ENCODE data around the gene ARHGEF4. TPM values are rescaled to one million over a fixed set of nuclear protein-coding genes. Genes with fewer than 3 reads are reported as not detected.

The ARHGEF4 gene
- total RNA-seq, 2 donors from 2014 or later = 0.63 to 1.7 TPM

DNA sequence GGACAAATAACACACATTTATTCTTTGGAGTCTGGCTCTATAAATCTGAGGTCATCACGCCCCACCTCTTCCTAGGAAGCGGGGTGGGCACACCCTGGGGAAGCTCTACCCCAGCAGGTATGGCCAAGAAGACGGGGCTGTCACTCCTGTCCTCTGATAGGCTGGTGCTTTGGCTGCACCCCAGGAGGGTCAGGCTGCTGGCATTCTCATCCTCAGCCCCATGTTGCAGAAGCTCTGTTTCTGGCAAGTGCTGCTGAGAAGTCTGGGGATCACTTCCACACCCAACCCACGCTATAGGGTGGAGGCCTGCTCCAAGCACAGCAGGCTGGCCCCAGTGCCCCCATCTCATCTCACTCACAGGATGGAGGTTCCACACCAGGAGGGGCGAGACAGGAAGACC lies 17.6 kb downstream of the ARHGEF4 start:
- no peaks in the 10 kb centered on the region for H3K4me1 Mint-ChIP-seq (ENCODE audit: low read depth)
- no peak for DNase-seq
- H3K4me3 Mint-ChIP-seq = no peak overlapping the region
- peaks cover 0 to 1% of the 10 kb centered on the region in 2 donors for H3K9me3 Mint-ChIP-seq
- H3K27ac Mint-ChIP-seq = no peak overlapping the region
- ATAC-seq (replicated peaks in 1 of 2) = no peak
- H3K36me3 Mint-ChIP-seq (ENCODE audit: insufficient read depth in 2 of 2) = peaks cover 0 to 2% of the 10 kb centered on the region in 2 donors
- peaks cover 7% of the 10 kb centered on the region for H3K27me3 Mint-ChIP-seq (ENCODE audit: low read depth)

DNA sequence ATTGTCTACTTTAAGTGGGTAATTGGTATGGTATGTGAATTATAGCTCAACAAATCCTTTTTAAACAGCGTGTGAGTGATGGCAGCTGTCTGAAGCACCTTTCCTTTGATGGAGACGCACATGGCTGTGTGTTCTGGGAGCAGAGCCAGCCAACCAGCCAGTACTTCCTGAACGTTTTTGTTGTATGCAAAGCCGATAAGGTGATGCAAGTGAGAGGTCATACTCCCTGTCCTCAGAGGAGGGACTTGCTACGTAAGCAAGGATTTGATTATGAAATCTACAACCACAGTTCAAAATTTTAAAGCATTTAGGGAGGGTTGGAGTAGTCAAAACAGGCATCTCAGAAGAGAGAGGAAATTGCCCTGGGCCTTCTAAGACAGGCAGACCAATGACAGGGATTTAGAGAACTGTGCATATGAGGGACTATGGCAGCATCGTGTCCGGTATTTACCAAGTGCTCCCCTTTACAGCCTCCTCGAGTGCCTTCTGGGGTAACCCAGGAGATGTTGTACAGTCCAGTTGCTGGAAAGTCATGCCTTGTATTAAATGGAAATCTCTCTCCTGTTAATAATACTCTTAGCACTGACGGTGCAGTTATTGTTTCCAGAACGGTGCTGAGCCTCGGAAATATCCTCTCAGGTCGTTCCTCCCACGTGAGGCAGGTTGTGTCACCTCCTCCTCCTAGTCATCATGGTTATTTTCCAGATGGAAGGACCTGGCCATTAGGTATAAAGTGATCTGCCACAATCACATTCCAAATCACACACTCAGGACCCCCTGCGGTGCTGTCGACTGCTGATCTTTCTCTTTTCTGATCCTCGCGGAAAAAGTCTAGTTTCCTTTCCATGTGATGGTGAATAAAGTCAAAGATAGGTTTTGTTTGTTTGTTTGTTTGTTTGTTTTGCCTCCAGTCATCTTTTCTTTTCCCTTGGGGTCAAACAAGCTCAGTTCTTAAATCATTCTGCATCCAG lies 28.4 kb downstream of the ARHGEF4 start:
- H3K27ac Mint-ChIP-seq = no peak overlapping the region
- H3K4me1 Mint-ChIP-seq (ENCODE audit: low read depth) = no peaks in the 10 kb centered on the region
- H3K4me3 Mint-ChIP-seq = no peak overlapping the region
- H3K9me3 Mint-ChIP-seq = no peaks in the 10 kb centered on the region
- H3K27me3 Mint-ChIP-seq (ENCODE audit: low read depth) = peaks cover 5% of the 10 kb centered on the region
- ATAC-seq (replicated peaks in 1 of 2) (peak; percentile 38 to 49), DNase-seq (no peak)
- H3K36me3 Mint-ChIP-seq (ENCODE audit: insufficient read depth in 2 of 2) = no peaks in the 10 kb centered on the region

DNA sequence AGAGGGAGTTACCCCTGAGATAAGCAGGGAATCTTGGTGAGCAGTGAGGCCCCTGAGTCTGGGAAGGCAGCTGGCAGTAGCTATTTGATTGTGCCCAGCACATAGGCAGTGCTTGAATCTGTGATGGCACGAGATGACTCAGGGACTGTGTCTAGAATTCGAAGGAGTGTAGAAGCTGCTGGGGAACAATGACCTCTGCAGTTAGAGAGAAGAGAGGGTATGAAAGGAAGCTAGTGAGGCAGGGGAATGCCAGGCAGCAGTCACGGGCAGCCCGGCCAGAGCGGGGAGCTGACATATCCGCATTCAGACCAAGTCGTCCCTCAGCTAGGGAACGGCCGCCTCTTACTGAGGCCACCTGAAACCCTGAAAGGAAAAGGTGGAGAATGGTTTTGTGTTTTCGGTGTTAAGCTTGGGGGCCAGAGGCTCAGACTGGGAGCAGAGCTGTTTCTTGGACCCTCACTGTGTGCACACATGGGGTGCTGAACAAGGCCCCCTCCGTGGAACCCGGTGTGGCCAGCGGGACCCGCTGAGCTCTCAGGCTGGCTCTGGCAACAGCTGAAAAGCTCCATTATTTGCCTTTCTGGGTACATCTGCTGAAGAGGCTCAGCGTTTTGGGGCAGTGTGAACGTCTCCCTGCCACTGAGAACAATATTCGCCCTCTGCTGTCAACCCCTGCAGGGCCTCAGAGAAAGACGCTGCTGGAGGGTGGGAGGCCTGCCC lies 32.9 kb downstream of the ARHGEF4 start:
- ATAC-seq (replicated peaks in 1 of 2) (no peak), DNase-seq (no peak)
- Mint-ChIP-seq H3K9me3 (no peaks in the 10 kb centered on the region), H3K36me3 (ENCODE audit: insufficient read depth in 2 of 2) (no peaks in the 10 kb centered on the region), H3K27me3 (ENCODE audit: low read depth) (peaks cover 8% of the 10 kb centered on the region), H3K27ac (no peak overlapping the region), H3K4me1 (ENCODE audit: low read depth) (peaks cover 8% of the 10 kb centered on the region), H3K4me3 (no peak overlapping the region)

DNA sequence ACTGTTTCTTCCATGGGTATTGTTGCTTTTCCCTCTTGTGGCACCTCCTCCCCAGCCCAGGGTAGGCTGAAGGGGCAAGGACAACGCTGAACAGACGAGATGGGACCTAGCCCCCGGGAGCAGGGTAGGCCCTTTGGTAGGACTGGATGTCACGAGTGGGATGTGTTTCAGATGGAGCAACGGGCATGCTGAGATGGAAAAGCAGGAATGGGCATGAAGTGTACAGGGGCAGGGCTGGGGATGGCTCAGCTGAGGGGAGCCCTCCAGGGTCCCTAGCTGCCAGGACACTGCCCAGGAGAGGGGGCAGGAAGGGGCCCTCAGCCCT lies 33.4 kb downstream of the ARHGEF4 start:
- no peak overlapping the region for H3K27ac Mint-ChIP-seq
- H3K36me3 Mint-ChIP-seq (ENCODE audit: insufficient read depth in 2 of 2) = no peaks in the 10 kb centered on the region
- H3K27me3 Mint-ChIP-seq (ENCODE audit: low read depth) = peaks cover 13% of the 10 kb centered on the region
- DNase-seq (no peak), ATAC-seq (replicated peaks in 1 of 2) (no peak)
- peaks cover 8% of the 10 kb centered on the region for H3K4me1 Mint-ChIP-seq (ENCODE audit: low read depth)
- no peaks in the 10 kb centered on the region for H3K9me3 Mint-ChIP-seq
- H3K4me3 Mint-ChIP-seq = no peak overlapping the region

DNA sequence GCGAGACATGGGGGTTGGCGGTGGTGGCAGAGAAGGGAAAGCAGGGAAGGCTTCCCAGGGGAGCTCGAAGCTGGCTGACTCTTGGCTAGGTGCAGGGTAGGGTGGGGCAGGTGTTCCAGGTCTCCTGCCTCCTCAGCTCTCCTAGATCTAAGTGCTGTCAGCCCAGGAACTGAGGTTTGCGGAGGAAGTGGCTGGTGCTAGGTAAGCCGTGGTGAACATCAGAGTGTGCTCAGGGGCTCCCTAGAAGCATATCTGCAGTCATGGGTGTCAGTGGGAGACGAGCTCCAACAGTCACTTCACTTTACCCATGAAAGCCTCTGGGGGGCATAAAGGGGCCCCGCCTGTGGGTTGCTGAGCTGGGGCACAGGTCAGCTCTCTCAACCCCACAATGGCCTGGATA lies 34.1 kb downstream of the ARHGEF4 start:
- no peak for DNase-seq
- no peak for ATAC-seq (replicated peaks in 1 of 2)
- H3K9me3 Mint-ChIP-seq = no peaks in the 10 kb centered on the region
- no peak overlapping the region for H3K27ac Mint-ChIP-seq
- no peaks in the 10 kb centered on the region for H3K36me3 Mint-ChIP-seq (ENCODE audit: insufficient read depth in 2 of 2)
- no peak overlapping the region for H3K4me3 Mint-ChIP-seq
- H3K4me1 Mint-ChIP-seq (ENCODE audit: low read depth) = peaks cover 8% of the 10 kb centered on the region
- peaks cover 14% of the 10 kb centered on the region for H3K27me3 Mint-ChIP-seq (ENCODE audit: low read depth)

DNA sequence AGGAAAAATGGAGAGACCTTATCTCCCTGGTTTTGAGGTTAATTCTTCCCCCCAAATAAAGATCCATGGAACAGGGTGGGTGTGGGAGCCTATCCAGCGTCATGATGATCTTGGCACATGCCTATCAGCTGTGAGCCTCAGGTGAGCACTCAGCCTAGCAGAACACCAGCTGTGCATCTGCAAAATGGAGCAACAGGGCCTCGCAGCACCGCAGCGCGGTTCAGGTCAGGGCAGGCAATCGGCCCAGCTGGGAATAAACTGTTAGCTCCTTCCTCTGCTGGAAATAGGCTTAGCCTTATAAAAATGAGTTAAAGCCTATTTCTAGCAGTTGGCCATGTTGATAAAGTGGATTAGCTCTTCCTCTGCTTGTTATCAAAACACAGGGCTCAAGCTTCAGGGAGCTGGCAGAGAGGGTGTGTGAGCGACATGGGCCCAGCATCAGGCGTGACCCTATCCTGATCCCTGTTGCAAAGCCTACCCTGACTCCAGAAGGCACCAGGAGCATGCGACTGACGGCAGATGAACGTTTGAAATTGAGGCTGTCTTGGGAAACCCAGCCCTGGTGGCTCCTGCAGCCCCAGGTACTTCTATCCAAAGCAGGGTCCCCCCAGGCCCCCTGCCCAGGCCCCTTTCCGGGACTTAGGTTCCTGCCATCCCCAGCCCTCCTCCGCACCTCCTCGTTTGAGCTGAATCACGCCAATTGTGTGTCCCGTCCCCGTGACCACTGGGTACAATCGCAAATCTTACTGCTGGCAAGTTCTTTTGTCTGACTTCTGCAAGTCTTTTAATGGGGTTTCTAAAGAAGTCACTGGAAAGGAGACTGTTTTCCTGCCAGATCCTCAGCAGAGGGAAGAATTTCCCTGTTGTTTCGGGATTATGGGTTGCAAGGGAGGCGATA lies 35.4 kb downstream of the ARHGEF4 start:
- no peak overlapping the region for H3K27ac Mint-ChIP-seq
- H3K4me3 Mint-ChIP-seq = no peak overlapping the region
- ATAC-seq (replicated peaks in 1 of 2) (no peak), DNase-seq (no peak)
- H3K9me3 Mint-ChIP-seq = no peaks in the 10 kb centered on the region
- peaks cover 17% of the 10 kb centered on the region for H3K27me3 Mint-ChIP-seq (ENCODE audit: low read depth)
- no peaks in the 10 kb centered on the region for H3K36me3 Mint-ChIP-seq (ENCODE audit: insufficient read depth in 2 of 2)
- H3K4me1 Mint-ChIP-seq (ENCODE audit: low read depth) = peaks cover 8% of the 10 kb centered on the region

DNA sequence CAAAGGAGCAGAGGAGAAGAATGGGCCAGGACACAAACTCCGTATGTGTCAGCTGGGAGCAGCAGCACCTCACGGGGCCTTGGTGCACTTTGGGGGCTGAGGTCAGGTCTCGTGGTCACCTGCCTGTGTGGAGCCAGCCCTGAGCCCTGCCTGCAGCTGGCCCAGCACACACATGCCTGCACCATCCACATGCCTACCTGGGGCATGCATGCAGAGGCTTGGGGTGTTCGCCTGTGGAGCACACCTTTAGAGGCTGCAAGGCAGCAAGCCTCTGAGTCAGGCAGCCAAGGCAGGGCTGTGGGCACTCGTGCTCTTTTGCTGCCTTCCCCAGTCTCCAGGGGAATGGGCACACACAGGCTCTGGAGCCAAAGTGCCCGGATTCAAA lies 36.0 kb downstream of the ARHGEF4 start:
- Mint-ChIP-seq H3K4me1 (ENCODE audit: low read depth) (peaks cover 8% of the 10 kb centered on the region), H3K27ac (no peak overlapping the region), H3K27me3 (ENCODE audit: low read depth) (peaks cover 17% of the 10 kb centered on the region), H3K9me3 (no peaks in the 10 kb centered on the region), H3K4me3 (no peak overlapping the region), H3K36me3 (ENCODE audit: insufficient read depth in 2 of 2) (no peaks in the 10 kb centered on the region)
- ATAC-seq (replicated peaks in 1 of 2) = no peak
- no peak for DNase-seq

DNA sequence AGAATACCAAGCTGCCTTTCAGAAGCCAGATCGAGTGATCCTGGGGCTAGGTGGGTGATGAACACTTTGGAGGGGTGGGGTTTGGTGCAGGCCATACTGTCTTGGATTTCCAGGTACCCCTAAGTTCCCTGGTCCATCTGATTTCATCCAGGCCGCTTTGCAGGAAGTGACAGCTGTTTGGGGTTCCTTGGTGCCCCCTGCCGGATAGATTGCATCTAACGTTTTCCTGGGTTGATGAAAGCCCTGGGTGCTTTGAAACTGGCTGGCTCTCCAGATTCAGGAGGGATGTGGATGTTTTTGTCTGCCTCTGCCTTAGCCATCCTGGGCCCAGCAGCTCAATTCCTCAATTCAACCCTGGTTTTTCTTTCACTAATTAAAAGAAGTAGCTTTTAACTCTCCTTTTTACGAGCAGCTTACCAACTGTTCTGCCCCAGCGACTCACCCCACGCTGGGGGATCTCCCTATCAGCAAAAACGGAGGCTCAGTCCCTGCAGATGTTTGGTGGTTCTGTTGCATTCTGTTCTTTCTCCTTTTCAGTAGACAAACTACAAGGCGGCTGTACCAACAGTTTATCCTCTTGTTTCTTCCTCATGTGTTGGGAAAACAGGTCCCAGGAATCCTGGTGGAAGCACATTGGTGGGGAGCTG lies 37.1 kb downstream of the ARHGEF4 start:
- peak; percentile 79 to 85 for ATAC-seq (replicated peaks in 1 of 2)
- H3K36me3 Mint-ChIP-seq (ENCODE audit: insufficient read depth in 2 of 2) = no peaks in the 10 kb centered on the region
- H3K4me1 Mint-ChIP-seq (ENCODE audit: low read depth) = peaks cover 8% of the 10 kb centered on the region
- DNase-seq = peak; percentile 72 to 78
- no peak overlapping the region for H3K27ac Mint-ChIP-seq
- peak overlapping the region in 1 of 2 donors; percentile 44 for H3K4me3 Mint-ChIP-seq
- H3K27me3 Mint-ChIP-seq (ENCODE audit: low read depth) = peaks cover 21% of the 10 kb centered on the region
- no peaks in the 10 kb centered on the region for H3K9me3 Mint-ChIP-seq

DNA sequence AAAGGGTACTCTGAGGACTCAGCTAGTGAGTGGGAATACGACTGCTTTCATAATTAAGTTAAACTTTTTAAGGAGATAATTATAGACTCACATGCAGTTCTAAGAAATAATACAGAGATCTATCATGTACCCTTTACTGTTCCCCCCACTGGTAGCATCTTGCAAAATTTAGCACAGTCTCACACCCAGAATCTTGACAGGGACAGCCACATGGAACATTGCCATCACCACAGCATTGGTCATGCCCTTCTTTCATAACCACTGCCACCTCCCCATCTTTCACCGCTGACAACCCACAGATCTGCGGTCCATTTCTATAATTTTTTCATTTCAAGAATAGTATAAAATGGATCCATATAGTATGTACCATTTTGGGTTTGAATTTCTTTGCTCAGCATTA lies 37.8 kb downstream of the ARHGEF4 start:
- DNase-seq (peak in 1 of 2 donors; percentile 10), ATAC-seq (replicated peaks in 1 of 2) (peak in 1 of 2 donors; percentile 30)
- Mint-ChIP-seq H3K4me1 (ENCODE audit: low read depth) (peaks cover 8% of the 10 kb centered on the region), H3K36me3 (ENCODE audit: insufficient read depth in 2 of 2) (no peaks in the 10 kb centered on the region), H3K27me3 (ENCODE audit: low read depth) (peaks cover 24% of the 10 kb centered on the region), H3K4me3 (no peak overlapping the region), H3K9me3 (no peaks in the 10 kb centered on the region), H3K27ac (no peak overlapping the region)

DNA sequence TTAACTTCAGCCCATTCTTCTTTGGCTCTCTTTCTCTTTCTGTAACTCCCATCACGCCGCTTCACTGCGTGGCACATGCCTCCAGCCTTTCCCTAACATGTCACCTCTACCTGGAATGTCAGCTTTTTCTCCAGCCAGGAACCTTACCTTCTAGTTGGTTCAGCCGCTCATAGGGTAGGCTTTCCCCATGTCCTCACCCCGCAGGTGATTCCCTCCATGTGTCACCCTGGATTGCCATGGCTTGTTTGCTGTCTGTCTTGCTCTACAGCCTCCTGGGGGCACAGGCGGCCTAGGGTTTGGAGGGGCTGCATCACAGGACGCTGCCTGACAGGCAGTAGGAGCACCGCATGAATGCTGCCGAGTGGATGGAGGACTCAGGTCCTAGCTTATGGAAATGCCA lies 39.2 kb downstream of the ARHGEF4 start:
- no peak for ATAC-seq (replicated peaks in 1 of 2)
- DNase-seq = no peak
- peaks cover 24% of the 10 kb centered on the region for H3K27me3 Mint-ChIP-seq (ENCODE audit: low read depth)
- H3K4me1 Mint-ChIP-seq (ENCODE audit: low read depth) = peaks cover 8% of the 10 kb centered on the region
- H3K4me3 Mint-ChIP-seq = no peak overlapping the region
- no peak overlapping the region for H3K27ac Mint-ChIP-seq
- no peaks in the 10 kb centered on the region for H3K9me3 Mint-ChIP-seq
- no peaks in the 10 kb centered on the region for H3K36me3 Mint-ChIP-seq (ENCODE audit: insufficient read depth in 2 of 2)

DNA sequence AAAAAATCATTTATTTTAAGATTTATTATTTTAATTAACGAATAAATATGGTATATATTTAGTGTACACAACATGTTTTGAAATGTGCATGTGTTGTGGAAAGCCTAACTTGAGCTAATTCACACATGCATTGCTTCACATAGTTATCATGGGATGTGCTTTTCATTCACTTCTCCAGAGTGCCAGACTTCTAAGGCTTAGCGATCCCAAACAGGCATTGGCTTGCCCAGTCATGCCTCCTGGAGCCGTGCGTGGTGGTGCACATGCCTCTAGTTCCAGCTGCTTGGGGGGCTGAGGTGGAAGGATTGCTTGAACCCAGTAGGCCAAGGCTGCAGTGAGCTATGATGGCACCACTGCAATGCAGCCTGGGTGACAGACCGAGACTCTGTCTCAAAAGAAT lies 40.5 kb downstream of the ARHGEF4 start:
- no peak for DNase-seq
- Mint-ChIP-seq H3K4me3 (no peak overlapping the region), H3K9me3 (no peaks in the 10 kb centered on the region), H3K27me3 (ENCODE audit: low read depth) (peaks cover 24% of the 10 kb centered on the region), H3K4me1 (ENCODE audit: low read depth) (peaks cover 8% of the 10 kb centered on the region), H3K27ac (no peak overlapping the region), H3K36me3 (ENCODE audit: insufficient read depth in 2 of 2) (no peaks in the 10 kb centered on the region)
- ATAC-seq (replicated peaks in 1 of 2) = no peak

DNA sequence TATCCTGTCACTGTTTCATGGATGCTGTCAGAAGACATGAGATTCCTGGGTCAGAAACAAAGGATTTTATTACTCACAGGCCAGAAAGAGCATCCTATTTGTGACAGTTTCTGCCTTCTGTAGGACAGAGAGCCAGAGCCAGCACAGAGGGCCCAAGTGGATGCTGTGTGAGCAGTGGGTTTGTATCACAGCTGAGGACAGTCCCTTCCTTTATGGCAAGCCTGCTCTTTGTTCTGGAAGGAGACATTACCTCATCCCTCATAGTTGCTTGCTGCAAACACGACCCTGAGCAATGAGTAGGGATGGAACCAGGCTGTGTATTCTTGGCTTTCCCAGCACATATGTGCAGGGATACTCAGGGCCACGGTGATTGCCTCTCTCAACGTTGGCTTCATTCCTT lies 41.6 kb downstream of the ARHGEF4 start:
- Mint-ChIP-seq H3K36me3 (ENCODE audit: insufficient read depth in 2 of 2) (no peaks in the 10 kb centered on the region), H3K4me1 (ENCODE audit: low read depth) (peaks cover 8% of the 10 kb centered on the region), H3K27me3 (ENCODE audit: low read depth) (peaks cover 24% of the 10 kb centered on the region), H3K27ac (no peak overlapping the region), H3K4me3 (no peak overlapping the region), H3K9me3 (no peaks in the 10 kb centered on the region)
- ATAC-seq (replicated peaks in 1 of 2) = no peak
- no peak for DNase-seq
